ENCODE measurements around the gene TF.

TF gene

DNA sequence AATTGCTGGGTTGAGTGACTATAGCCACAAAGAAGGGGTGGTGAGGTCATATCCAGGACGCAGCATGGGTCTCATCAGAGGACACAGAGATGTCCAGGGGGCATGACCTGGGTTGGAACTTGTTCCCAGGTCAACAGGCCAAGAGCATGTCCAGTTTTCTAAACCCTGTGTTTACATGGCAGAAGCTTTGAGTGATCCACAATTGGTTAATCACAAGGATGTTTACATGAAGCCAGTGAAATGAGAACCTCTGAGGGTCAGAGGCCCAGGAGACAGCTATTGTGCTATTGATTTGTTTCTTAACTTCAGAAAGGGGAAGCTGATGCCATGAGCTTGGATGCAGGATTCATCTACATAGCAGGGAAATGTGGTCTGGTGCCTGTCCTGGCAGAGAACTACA, 42.3 kb upstream of the TF start:
- DNase-seq (ENCODE audit: low read depth), result no peak

DNA sequence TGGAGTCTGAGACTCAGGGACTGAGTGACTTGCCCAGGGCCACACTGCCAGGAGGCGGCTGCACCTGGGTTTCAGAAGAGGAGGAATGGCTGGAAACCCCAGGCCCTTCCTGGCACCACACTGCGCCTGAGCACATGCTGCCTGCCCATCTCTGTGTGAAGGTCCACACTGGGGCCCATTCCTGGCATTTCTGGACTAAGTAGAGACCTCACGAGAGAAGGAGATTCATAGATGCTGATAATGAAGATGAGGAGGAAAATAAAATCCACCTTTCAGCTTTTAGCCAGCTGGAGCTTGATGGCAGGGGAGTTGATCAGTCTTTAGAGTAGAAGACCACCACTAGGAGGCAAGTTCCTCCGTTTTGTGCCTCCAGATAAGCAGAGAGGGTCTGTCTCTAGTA, 40.2 kb upstream of the TF start:
- H3K4me3 ChIP-seq (ENCODE audit: low read depth, low read length), result no peak overlapping the region
- DNase-seq (ENCODE audit: low read depth), result no peak
- TF ChIP-seq, protein P1, sequence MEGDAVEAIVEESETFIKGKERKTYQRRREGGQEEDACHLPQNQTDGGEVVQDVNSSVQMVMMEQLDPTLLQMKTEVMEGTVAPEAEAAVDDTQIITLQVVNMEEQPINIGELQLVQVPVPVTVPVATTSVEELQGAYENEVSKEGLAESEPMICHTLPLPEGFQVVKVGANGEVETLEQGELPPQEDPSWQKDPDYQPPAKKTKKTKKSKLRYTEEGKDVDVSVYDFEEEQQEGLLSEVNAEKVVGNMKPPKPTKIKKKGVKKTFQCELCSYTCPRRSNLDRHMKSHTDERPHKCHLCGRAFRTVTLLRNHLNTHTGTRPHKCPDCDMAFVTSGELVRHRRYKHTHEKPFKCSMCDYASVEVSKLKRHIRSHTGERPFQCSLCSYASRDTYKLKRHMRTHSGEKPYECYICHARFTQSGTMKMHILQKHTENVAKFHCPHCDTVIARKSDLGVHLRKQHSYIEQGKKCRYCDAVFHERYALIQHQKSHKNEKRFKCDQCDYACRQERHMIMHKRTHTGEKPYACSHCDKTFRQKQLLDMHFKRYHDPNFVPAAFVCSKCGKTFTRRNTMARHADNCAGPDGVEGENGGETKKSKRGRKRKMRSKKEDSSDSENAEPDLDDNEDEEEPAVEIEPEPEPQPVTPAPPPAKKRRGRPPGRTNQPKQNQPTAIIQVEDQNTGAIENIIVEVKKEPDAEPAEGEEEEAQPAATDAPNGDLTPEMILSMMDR (conservative IDR thresholded peaks at IDR 0.05; ENCODE audit: low read depth, low read length), result no peak

More for the DNA sequence above, 42.3 kb upstream of the TF start:
- no peak overlapping the region for H3K4me3 ChIP-seq (ENCODE audit: low read depth, low read length)
- TF ChIP-seq, protein P1 (conservative IDR thresholded peaks at IDR 0.05; ENCODE audit: low read depth, low read length), result no peak

DNA sequence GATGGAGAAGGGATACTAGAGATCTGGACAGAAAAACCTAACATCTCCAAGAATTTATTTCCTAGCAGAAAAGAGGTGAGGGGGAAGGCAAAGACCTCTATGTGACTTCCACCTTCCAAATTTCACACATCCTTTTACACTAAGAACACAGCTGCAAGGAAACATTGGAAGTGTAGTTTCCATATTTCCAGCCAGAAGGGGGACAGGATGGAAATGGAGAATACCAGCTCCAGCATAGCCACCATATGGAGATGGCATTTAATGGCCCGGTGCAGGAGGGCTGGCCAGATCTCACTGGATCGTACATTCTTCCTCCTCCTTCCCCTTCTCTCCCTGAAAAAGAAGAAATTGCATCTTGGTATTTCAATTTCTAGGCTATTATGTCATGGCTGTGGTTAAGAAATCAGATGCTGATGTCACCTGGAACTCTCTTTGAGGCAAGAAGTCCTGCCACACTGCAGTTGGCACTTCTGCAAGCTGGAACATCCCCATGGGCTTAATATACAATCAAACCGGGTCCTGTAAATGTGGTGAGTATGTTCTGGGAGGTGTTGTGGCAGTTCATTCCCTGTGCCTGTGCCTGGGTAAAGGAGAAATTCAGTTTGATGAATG, 36.9 kb upstream of the TF start:
- no peak for DNase-seq (ENCODE audit: low read depth)
- H3K4me3 ChIP-seq (ENCODE audit: low read depth, low read length), result no peak overlapping the region
- TF ChIP-seq, protein P1 (conservative IDR thresholded peaks at IDR 0.05; ENCODE audit: low read depth, low read length), result no peak

- TF ChIP-seq, protein P1 (conservative IDR thresholded peaks at IDR 0.05; ENCODE audit: low read depth, low read length), result no peak
- no peak for DNase-seq (ENCODE audit: low read depth)
- no peak overlapping the region for H3K4me3 ChIP-seq (ENCODE audit: low read depth, low read length)
These were observed 35.2 kb upstream of the TF start for GRCh38 chr3:133711013-133711412.

DNA sequence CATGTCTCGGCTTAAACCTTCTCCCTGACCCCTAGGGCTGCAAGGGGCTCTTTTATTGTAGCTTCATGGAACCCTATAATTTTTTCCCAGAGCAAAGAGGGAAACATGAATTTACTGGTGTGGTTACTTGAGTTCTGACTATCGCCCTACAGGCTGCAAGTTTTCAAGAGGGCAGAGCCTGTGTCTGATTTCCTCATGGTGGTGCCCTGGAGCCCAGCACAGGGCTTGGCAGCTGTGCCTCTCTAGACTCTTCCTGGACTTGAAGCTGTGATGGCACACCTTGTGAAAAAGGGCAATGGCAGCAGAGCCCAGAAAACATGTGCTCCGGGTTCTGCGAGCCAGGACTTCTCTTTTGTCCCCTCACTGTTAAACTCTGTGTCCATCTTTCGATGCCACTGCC, 34.2 kb upstream of the TF start:
- H3K4me3 ChIP-seq (ENCODE audit: low read depth, low read length), result no peak overlapping the region
- TF ChIP-seq, protein P1 (conservative IDR thresholded peaks at IDR 0.05; ENCODE audit: low read depth, low read length), result no peak
- DNase-seq (ENCODE audit: low read depth), result no peak

DNA sequence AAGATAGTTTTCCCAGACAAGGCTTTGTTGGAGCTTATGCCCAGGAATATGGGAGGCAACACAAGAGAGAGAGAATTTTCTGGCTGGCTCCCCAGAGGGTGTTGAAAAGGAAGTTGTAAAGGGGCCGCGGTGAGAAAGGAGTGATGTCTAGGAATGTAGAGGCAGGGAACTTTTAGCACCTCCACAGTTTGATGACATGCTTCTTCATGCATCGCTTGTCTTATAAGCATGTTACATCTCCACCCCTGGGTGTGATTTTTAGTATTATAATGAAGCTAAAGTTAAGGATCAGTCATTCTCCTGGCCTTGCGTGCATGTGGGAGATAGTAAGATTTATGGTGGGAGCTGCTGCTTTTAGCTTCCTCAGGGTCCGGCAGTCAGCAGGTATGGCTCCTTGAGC, 32.8 kb upstream of the TF start:
- no peak overlapping the region for H3K4me3 ChIP-seq (ENCODE audit: low read depth, low read length)
- TF ChIP-seq, protein P1 (conservative IDR thresholded peaks at IDR 0.05; ENCODE audit: low read depth, low read length), result no peak
- DNase-seq (ENCODE audit: low read depth), result no peak

DNA sequence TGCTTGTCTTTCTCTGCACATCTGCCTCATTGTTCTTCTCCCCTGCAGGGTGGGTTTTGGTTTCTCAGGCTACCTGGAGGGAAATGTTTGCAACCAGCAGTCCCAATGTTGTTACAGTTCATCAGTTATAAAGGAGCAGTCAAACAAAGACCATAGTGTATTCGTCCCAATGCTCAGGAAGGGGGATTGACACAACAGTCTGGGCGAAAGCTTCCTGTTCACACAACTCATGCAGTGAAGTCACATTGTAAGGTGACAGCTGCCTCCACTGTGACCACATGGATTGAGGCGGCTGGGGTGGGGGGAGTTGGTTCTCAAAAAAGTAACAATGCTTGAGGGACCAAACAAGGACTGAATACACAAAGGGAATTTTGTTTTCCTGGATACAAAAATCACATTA, 28.8 kb upstream of the TF start:
- TF ChIP-seq, protein P1 (conservative IDR thresholded peaks at IDR 0.05; ENCODE audit: low read depth, low read length), result no peak
- DNase-seq (ENCODE audit: low read depth), result no peak

More for the DNA sequence above, 28.8 kb upstream of the TF start:
- no peak overlapping the region for H3K4me3 ChIP-seq (ENCODE audit: low read depth, low read length)
